Stimulated activated CD8-positive, alpha-beta memory T cell treated with anti-CD3 and anti-CD28 coated beads, Interleukin-12 subunit alpha, Interleukin-12 subunit beta, amount 100 ng/mL, for 24 hours (primary cell): Measurements from ENCODE around the gene SOCS7.
"Not testable (repeated sequence)": the region's sequence is repeated elsewhere in the genome, so short reads cannot be mapped to it uniquely, and the experiment has no call there.

Experiments used
- DNase-seq: peaks from one replicate; pipeline ENCODE4 v3.0.0-alpha.2; 2020; ENCODE audit errors: extremely low read depth

SOCS7 gene

DNA sequence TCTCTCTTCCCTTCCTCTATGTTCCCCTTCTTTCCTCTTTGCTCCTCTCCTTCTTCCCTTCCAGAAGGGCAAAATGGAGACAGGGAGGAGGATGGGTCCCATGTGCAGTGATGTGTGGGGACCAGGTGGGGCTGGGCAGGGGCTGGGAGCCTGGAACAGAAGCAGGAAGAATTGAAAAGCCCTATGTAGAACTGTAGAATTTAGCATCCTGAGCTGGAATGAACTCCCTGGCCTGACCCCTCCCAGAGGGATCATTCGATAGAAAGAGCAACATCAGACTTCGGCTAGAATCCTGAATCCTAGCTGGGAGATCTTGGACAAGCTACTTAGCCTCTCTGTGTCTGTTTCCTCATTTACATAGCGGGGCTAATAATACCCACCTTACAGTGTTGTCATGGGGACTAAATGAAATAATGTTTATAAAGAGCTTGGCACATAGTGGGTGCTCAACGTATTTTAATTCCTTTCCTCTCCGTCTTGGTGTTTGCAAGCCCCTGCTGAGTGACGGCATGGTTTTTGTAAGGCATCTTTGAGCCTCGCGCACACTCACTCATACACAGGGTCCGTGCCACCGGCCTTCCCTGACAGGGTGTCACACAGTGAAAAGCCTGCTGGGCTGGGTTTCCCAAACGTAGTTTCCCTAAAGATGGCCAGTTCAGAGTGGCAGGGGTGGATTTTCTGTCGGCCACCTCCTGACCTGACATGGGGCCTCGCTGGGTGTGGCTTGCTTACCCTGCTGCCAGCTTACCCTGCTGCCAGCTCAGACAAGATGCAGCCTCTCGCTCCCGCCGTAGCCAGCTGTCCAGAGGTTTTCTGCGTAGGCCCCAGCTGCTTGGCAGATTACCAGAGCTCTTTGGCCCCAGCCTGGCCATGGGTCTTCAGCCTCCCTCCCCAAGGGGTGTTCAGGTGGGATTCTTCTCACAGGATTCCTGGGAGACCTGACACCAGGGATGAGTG, 70.5 kb downstream of the SOCS7 start:
- no peak for DNase-seq

DNA sequence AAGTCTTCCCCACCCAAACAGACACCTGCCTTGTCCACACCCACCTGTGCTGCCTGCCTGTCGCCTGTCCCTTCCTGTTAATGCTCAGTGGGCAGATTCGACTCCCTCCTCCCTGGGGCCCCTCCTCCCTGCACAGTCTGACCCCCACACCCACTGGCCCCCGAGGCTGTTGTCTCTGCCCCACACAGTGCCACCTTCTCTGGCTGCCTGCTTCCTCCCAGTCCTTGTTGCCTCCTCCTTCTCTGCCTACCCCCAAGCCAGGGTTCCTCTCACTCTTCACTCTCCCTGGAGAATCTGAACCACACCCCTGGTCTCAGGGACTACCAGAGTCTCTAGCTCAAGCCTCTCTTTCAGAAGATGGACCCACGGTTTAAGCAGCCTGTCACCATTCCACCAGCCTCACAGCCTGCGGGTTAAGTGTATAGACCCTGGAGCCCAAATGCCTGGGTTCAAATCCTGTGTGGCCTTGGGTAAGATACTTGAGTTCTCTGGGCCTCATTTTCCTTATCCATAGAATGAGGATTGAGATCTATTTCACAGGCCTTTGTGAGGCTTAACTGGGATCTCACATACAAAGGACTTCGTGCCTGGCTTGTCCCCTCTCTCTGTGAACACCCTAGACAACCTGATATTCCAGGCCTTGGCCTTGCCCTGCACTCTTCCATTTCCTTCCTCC, 72.8 kb downstream of the SOCS7 start:
- DNase-seq: no peak

DNA sequence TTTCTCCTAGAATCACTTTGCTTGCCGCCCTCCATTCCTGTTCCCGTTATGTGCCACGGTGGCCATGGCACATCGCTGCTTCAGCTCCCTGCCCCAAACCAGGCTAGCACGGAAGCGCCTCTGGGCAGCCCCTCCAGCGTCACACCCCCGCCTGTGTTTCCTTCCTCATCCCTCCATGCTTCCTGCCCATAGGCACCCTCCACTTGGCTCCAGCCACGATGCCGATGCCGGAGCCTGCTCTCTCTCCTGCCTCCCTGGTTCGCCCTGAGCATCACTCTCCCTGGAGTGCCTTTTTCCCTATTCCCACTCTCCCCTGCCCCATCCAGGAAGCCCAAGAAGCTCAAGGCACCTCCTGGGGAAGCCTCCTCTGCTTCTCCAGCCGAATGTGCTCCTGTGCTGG, 73.4 kb downstream of the SOCS7 start:
- DNase-seq: no peak

DNA sequence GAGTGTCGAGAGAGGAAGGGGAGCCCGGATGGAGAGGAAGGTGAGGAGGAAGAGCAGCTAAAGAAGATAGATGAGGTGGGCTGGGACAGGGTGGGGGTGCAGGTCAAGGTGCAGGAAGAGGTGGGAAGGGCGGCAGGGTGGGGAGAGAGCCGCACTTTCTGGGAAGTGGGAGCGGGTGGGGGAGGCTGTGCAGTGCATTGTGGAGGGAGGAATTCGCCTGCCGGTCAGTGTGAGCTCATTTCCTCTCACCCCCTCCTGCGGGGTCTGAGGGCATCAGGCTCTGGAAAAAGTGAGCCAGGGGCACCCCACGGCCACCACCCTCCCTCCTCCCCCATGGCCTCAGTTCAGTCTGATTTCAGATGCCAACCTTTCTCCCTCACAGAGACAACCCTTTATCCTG, 74.1 kb downstream of the SOCS7 start:
- DNase-seq: no peak

DNA sequence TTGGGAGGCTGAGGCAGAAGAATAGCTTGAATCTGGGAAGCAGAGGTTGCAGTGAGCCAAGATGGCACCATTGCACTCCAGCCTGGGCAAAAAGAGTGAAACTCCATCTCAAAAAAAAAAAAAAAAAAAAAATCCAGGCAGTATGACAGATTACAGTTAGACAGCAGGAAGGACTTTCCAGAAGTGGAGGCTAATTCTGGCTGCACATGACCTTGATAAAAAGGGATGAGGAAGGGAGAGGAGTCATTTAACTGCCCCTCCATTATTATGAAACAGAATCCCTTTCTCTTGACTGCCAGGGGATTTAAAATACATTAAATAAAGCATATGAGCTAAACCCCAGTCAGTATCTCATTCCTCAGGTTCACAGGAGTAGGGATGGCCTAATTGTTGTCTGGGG, 74.8 kb downstream of the SOCS7 start:
- no peak for DNase-seq

DNA sequence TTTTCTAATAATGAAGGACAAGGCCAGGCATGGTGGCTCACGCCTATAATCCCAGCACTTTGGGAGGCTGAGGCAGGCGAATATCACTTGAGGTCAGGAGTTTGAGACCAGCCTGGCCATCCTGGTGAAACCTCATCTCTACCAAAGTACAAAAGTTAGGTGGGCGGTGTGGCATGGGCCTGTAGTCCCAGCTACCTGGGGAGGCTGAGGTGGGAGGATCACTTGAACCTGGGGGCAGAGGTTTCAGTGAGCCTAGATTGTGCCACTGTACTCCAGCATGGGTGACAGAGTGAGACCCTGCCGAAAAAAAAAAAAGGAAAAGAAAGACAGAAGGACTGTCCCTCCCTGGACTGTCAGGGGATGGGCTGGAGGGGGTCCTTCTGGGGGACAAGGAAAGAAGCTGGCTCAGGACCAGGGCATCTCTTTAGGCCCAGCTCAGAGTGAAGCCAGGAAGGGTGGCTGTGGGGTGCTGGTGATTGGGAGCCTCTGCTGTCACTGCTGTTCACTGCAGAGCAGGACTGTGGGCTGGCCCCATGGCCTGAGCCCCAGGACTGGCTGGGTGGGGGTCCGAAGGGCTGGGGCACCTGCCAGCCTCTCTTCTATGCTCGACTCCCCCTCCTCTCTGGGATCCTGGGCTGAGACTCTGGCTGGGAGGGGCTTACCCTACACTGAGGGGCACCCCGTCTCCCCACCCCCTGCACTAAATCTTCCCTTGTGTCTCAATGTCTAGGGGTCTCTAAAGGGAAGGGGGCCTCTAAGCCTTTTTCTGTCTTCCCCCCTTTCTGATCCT, 75.7 kb downstream of the SOCS7 start:
- DNase-seq: no peak

DNA sequence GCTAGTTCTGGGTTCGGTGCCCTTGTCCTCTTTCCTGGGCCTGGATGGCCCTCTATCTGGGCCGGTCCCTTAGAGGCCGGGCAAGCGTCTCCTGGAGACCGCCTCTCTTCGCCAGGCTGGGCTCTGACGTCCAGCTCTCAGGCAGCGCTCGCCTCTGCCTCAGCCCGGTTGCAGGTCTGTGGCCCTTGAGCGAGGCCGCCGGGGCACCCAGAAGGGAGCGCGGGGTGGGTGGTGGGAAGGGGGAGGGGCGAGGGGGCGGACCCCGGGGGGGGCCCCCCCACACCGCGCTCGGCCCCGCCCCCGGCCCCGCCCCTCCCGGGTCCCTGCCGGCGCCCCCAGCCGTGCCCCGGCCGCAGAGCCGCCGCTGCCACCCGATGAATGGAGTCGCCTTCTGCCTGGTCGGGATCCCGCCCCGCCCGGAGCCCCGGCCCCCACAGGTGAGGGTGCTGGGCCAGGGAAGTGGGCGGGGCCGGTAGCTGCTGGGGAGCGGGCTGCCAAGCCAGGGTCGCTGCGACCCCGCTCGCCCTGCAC, 76.5 kb downstream of the SOCS7 start, which contains the start of gene ARHGAP23:
Gene ARHGAP23, plus strand, starts transcription at position 353 of the 531 bp plus-strand sequence. Its CDS starts 22 bp downstream, at position 375.
- no peak for DNase-seq

DNA sequence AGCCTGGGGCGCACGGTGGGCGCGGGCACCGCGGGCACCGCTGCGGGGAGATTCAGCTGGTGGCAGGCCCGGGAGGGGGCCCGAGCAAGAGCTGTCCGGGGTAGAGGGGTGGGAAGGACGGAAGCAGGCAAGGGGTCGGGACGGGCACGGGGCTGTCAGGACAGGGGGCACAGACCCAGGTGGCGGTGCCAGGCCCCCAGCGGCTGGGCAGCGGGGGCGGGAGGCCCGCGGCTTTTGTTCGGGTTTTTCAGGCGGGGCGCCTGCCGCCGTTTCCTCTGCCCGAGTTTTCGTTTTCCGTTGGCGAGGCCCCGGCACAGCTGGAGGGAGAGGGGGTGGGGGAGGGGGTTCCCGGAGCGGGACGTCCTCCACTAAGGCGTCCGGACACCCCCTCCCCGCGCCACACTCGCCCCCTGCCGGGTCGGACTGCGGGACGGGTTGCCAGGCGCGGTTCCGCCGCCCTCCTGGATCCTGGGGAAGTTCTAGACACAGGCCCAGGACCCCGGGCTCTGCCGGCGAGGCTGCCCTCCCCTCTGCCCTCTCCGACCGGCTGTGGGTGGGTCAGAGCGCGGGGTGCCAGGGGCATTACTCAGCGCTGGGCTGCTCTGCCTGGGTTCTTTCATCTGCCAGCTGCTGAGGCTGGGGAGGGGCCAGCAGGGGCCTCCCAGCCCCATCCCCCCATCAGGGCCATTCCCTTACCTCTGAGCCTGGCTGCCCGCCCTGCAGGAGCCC, 77.2 kb downstream of the SOCS7 start:
- DNase-seq: no peak

DNA sequence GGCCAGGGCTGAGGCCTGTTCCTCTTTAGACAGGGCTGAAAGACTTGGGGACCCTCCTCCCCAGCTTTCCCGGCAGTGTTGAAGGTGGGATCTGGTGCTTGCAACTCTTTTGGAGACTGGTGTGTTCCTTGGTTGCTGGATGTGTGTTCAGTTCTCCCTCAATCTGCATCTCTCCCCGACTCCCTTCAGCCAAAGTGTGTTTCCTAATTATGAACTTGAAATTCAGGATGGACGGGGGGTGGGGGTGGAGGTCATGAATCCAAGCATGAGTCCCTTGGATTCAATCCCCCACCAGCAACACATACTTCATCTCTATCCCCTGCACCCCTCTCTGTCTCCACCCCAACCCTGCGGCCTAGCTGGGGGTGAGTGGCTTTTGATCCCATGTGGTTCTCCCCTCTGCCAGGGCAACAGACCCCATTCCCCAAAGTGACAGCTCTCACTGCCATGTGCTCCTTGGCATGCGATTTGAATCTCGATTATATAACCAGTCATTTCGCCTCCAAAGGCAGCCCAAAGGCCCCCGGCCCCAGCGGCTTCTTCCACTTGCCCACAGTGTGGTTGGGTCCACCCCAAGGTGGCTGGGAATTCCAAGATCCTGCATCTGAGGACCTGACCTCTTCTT, 77.9 kb downstream of the SOCS7 start:
- DNase-seq: no peak

DNA sequence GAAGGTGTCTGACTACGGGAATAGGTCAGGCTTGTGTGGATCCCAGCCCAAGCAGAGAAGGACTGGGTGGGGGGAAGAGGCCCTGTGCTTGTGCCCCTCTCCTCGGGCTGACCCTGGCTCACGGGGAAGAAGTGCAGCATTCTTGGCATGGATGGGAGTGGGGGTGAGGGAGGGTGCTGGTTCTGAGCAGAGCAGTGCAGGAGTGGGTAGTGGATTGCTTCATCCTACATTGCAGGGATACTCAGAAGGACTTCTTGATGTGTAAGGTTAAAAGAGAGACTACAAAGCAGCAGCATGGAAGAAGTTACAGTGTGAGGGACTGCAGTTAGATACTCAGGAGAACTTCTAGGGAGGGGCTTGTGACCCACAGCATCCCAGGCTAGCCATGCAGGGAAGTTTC, 78.7 kb downstream of the SOCS7 start:
- DNase-seq: no peak

DNA sequence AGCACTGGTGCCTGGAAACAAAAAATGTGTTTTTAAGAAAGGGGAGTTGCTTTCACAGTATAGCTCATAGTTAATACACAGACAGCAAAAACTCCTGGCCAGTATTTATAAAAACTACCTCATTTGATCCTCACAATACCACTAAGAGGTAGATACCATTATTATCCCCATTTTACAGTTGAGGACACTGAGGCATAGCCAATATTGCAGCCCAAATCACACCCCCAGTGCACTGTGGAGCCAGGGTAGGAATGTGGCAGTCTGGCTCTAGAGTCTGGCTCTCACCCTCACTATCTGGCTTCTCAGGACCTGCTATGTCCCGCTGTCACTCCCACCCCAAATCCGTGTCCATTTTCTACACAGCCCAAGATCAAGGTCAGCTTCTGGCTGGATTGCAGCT, 79.2 kb downstream of the SOCS7 start:
- no peak for DNase-seq

DNA sequence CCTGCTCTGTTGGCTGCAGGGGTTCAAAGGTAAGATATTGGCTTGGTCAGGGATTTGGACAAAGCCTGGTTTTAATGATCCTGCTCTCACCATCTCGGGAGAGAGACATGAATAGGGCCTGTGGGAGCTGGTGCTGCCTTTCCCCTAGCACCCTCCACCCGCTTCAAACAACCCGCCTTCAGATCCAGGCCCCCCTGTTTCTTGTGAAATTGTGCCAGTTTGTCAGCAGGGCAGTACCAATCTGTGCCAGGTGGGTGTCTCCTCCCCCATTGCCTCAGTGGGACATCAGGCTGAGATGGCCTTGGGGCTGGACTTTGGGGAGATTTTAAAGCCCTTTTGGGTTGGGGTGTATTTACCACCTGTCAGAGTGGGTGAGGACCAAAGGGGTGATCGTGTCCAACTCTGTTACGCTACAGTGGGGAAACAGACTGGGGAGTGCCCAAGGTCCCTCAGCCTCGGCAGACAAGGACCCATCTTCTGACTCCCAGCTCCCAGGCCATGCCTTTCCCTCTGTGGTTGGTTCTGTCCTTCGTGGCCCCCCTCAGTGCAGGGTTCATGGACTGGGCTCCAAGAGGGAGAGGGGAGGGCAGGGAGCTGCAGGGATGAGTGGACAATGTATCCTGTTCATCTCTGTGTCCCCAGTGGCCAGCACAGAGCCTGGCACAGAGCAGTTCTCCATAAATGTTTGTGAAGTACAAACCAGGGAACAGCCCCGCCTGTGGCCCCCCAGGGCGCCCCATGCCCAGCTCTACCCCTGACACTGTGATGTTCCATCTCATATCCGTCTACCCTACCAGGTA, 79.9 kb downstream of the SOCS7 start:
- DNase-seq: no peak

DNA sequence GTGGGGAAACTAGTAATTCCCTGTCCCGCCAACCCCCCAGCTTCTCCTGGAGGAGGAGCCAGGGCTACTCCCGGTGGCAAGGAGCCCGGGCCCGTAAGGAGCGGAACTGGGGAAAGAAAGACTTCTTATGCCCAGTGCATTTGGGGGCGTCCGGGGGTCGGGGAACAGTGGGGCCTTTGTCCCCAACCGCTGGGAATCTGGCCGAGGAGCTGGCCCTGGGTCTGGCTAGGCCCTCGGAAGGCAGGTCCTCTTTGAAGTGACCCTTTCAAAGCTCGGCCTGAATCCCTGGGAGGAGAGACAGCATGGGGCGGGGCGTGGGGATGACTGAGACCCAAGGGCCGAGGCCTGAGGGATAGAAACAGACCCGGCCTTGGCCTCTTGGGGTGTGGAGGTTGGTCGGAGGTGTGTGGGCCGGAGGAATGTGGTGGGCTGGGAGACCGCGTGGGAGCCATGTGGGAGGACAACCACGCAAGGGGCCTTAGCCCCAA, 82.6 kb downstream of the SOCS7 start:
- DNase-seq: no peak

DNA sequence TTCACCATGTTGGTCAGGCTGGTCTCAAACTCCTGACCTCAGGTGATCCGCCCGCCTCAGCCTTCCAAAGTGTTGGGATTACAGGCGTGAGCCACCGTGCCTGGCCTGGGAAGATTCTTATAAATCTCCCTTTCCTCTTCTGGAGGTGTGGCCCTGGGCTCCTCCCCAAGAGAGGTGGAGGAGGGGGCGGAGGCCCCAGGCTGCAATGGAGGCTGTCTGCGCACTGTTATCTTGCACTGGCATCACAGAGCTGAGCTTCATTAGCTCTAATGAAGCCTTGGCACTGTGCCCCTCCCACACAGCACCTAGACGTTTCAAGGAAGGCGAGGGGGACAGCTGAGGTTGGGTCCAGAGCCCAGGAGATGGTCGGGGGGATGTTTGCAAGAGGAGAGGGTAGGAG, 84.2 kb downstream of the SOCS7 start:
- no peak for DNase-seq

DNA sequence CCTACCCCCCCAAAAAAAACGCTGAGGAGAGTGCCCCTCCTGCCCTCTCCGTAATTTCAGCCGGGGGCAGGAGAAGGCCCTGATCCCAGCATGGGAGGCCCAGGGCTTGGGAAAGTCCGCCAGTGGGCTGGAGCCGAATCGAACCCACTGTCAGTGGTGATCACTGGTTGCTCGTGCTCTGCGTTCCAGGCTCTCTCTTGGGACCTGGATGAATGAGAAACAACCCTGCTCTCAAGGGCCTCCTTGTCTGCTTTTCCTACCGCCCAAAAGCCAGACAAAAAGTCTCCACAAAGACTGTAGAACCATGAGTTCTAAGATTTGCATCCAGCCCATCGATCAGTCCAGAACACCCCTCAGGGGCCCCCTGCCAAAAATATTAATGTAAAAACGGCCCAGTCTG, 84.7 kb downstream of the SOCS7 start:
- no peak for DNase-seq

DNA sequence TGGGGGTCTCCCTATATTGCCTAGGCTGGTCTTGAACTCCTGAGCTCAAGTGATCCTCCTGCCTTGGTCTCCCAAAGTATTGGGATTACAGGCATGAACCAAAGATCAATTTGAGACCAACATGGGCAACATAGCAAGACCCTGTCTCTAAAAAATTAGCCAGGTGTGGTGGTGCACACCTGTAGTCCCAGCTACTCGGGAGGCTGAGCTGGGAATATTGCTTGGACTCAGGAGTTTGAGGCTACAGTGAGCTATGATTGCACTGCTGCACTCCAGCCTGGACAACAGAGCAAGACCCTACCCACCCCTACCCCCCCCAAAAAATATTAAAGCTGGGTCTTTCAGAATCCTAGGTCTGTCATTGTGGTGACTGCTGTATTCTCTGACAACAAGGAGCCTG, 85.7 kb downstream of the SOCS7 start:
- not testable (repeated sequence) for DNase-seq

DNA sequence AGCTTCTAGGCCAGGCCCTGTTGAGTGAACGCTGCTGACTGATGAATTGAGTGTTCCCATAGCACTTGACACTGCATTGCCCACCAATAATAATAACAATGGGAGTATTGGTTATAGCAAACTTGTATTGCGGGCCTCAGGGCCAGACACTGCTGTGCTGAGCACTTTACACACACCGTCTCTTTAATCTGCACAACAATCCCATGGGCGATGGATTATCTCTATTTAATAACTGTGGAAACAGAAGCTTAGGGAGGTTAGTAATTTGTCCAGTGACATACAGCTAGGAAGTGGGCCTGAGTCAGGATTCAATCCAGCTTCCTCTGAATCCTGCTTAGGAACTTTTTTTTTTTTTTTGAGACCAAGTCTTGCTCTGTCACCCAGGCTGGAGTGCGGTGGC, 87.8 kb downstream of the SOCS7 start:
- DNase-seq: no peak

DNA sequence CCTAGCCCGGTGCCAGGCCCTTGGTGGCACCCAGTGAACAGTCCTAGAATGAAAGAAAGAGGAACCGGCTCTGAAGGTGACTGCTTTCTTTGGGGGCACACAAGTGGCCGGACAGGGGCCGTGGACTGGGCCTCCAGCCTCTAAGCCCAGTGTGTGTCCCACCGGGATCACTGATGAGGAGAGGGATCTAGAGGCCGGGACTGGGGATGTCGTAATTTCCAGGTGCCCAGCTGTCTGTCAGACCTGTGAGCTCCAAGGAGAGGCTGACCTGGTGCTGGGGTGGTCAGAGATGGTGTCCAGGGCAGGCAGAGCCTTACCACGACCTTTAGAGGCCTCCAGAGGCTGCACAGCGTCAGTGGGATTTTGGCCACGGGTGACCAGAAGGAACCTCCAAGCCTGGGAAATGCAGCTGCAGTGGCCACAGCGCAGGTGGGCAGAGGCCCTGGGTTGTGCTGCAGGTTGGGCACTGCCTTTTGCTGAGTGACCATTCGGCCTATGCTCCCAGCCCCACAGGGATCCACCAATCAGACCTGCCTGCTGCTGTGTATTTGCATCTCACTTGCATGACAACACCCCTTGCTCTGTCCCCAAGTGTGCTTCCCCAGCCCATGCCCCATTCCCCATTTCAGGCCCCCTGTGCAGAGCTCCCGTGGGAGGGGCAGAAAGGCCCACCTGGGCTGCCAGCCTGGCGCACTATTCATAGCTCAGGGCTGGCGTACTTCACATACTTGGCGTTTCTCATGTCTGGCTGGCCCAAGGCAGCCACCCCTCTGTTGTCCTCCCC, 89.2 kb downstream of the SOCS7 start:
- DNase-seq: no peak

DNA sequence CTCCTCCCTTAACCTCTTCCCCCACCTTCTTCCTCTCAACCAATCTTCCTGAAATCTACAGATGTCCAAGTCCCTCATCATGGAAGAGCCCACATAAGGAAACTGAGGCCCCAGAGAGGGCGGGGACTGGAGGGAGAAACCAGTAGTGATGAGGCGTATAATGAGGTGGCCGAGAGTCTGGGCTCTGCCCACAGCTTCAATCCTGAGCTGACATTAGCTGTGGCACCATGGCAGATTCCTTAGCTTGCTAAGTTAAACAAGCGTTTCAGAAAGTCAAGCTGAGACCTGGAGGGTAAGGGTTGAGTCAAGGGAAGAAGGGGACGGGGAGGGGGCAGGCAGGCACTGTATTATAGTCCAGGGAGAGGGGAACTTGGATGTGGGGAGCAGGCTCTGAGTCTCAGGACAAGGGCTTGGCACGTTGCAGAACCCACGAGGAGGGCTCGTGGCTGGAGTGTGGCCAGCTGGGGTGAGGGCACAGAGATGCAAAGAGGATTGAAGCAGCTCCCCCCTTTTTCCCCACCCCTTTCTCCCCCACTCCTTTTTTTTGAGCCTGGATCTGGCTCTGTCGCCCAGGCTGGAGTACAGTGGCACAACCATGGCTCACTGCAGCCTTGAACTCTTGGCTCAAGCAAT, 89.9 kb downstream of the SOCS7 start:
- no peak for DNase-seq
